Osteoblast (primary cell): ENCODE measurements around the gene POMT2. TPM values are rescaled to one million over a fixed set of nuclear protein-coding genes. Genes with fewer than 3 reads are reported as not detected.

Source experiments
- DNase-seq: peaks from one replicate; pipeline ENCODE4 v3.0.0; 2011; ENCODE audit warnings: low spot score, mixed read lengths; ENCODE audit not compliant: insufficient read length; ENCODE audit errors: missing footprints
- H2AFZ ChIP-seq: 2 replicates; pipeline ENCODE4 v1.6.0; 2011; ENCODE audit warnings: mild to moderate bottlenecking, low read length
- H3K27ac ChIP-seq: 2 replicates; pipeline ENCODE4 v1.5.1; 2011; ENCODE audit warnings: mild to moderate bottlenecking, low read depth, low read length, moderate library complexity
- H3K27me3 ChIP-seq: 2 replicates; pipeline ENCODE4 v1.6.0; 2012; ENCODE audit warnings: mild to moderate bottlenecking, control low read depth, inconsistent platforms, low read length, moderate library complexity; ENCODE audit not compliant: insufficient read depth
- H3K36me3 ChIP-seq: 2 replicates; pipeline ENCODE4 v1.5.1; 2011; ENCODE audit warnings: mild to moderate bottlenecking, low read length, control low read depth, moderate library complexity; ENCODE audit not compliant: insufficient read depth
- H3K4me1 ChIP-seq: 2 replicates; pipeline ENCODE4 v1.5.1; 2011; ENCODE audit warnings: mild to moderate bottlenecking, low read length, control low read depth, moderate library complexity; ENCODE audit not compliant: insufficient read depth
- H3K4me2 ChIP-seq: 2 replicates; pipeline ENCODE4 v1.6.0; 2011; ENCODE audit warnings: mild to moderate bottlenecking, low read length; ENCODE audit not compliant: insufficient read depth
- H3K4me3 ChIP-seq: fragments of 200-600 bp; sonication (generic); 3 replicates; pipeline ENCODE4 v1.5.1; 2012; ENCODE audit warnings: mild to moderate bottlenecking, low read length, inconsistent platforms; ENCODE audit not compliant: insufficient read depth
- H3K79me2 ChIP-seq: 2 replicates; pipeline ENCODE4 v1.6.0; 2012; ENCODE audit warnings: mild to moderate bottlenecking, low read length, control low read depth, inconsistent platforms; ENCODE audit not compliant: insufficient read depth
- H3K9me3 ChIP-seq: 2 replicates; pipeline ENCODE4 v1.5.1; 2011; ENCODE audit warnings: low read depth, low read length, control low read depth
- H4K20me1 ChIP-seq: 2 replicates; pipeline ENCODE4 v1.6.0; 2012; ENCODE audit warnings: mild to moderate bottlenecking, low read length, control low read depth; ENCODE audit not compliant: insufficient read depth
- CTCF ChIP-seq: IDR thresholded peaks from 2 replicates; pipeline ENCODE4 v1.5.1; 2011; ENCODE audit warnings: mild to moderate bottlenecking, low read depth, low read length, moderate library complexity; ENCODE audit errors: extremely low read depth
- total RNA-seq: library from RNA; depleted of rRNA; stranded (reverse); fragments of >200 nt; gene quantifications from 2 replicates; pipeline ENCODE4 v1.2.3, GENCODE V29; 2012

Gene POMT2
- total RNA-seq, 1 donor: 11.6 TPM

GRCh38 chr14:77238356-77238755 is 82.3 kb downstream of the POMT2 start:
- no peak for DNase-seq
- H3K4me2 ChIP-seq: no peak overlapping the region
- no peaks in the 10 kb centered on the region for H3K9me3 ChIP-seq
- no peaks in the 10 kb centered on the region for H4K20me1 ChIP-seq
- no peaks in the 10 kb centered on the region for H3K79me2 ChIP-seq
- no peaks in the 10 kb centered on the region for H3K4me1 ChIP-seq
- H3K36me3 ChIP-seq: no peaks in the 10 kb centered on the region
- no peak overlapping the region for H2AFZ ChIP-seq
- H3K27me3 ChIP-seq: no peaks in the 10 kb centered on the region
- no peak overlapping the region for H3K27ac ChIP-seq
- no peak for TF ChIP-seq CTCF
- no peak overlapping the region for H3K4me3 ChIP-seq

GRCh38 chr14:77236814-77237213 is 83.9 kb downstream of the POMT2 start:
- Histone ChIP-seq H3K4me3 (no peak overlapping the region), H3K4me2 (no peak overlapping the region), H2AFZ (no peak overlapping the region), H3K27ac (no peak overlapping the region), H3K79me2 (no peaks in the 10 kb centered on the region), H3K4me1 (no peaks in the 10 kb centered on the region), H3K27me3 (no peaks in the 10 kb centered on the region), H3K9me3 (no peaks in the 10 kb centered on the region), H4K20me1 (no peaks in the 10 kb centered on the region), H3K36me3 (no peaks in the 10 kb centered on the region)
- no peak for DNase-seq
- no peak for TF ChIP-seq CTCF

- Histone ChIP-seq H3K4me3 (no peak overlapping the region), H4K20me1 (no peaks in the 10 kb centered on the region), H3K36me3 (no peaks in the 10 kb centered on the region), H2AFZ (no peak overlapping the region), H3K27ac (no peak overlapping the region), H3K79me2 (no peaks in the 10 kb centered on the region), H3K4me2 (no peak overlapping the region), H3K9me3 (no peaks in the 10 kb centered on the region), H3K4me1 (no peaks in the 10 kb centered on the region), H3K27me3 (no peaks in the 10 kb centered on the region)
- no peak for TF ChIP-seq CTCF
- no peak for DNase-seq
Measured at GRCh38 chr14:77231721-77232120, 89.0 kb downstream of the POMT2 start.

- H2AFZ ChIP-seq: no peak overlapping the region
- H3K27ac ChIP-seq: no peak overlapping the region
- H3K4me3 ChIP-seq: no peak overlapping the region
- no peaks in the 10 kb centered on the region for H3K4me1 ChIP-seq
- no peak for DNase-seq
- no peak for TF ChIP-seq CTCF
- H3K27me3 ChIP-seq: no peaks in the 10 kb centered on the region
- no peaks in the 10 kb centered on the region for H3K36me3 ChIP-seq
- no peaks in the 10 kb centered on the region for H4K20me1 ChIP-seq
- no peaks in the 10 kb centered on the region for H3K79me2 ChIP-seq
- H3K4me2 ChIP-seq: no peak overlapping the region
- no peaks in the 10 kb centered on the region for H3K9me3 ChIP-seq
Measured at GRCh38 chr14:77230914-77231313, 89.8 kb downstream of the POMT2 start.
